ENCODE data around the gene PARN.
"Not testable (repeated sequence)": the region's sequence is repeated elsewhere in the genome, so short reads cannot be mapped to it uniquely, and the experiment has no call there.

The PARN gene

GRCh38 chr16:14572535-14572934 is 57.5 kb downstream of the PARN start:
- FAIRE-seq: no peak

DNA sequence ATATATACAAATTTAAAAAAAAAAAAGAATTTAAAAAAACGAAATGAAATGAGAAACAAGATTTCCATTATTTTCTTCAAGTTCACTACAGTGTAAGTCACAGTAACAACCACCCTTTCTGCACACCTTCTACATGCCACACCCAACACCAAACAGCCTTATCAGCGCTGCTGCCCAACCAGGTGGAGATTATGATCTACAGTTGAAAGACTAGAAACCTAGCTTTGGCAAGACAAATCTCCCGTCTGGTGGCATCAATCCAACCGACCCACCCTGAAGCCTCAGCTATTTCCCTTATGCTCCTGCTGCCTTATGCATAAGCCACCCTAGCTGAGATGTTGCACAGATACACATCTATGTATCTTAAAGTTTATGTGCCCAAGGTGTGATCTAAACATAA is 60.8 kb downstream of the PARN start:
- FAIRE-seq: no peak

DNA sequence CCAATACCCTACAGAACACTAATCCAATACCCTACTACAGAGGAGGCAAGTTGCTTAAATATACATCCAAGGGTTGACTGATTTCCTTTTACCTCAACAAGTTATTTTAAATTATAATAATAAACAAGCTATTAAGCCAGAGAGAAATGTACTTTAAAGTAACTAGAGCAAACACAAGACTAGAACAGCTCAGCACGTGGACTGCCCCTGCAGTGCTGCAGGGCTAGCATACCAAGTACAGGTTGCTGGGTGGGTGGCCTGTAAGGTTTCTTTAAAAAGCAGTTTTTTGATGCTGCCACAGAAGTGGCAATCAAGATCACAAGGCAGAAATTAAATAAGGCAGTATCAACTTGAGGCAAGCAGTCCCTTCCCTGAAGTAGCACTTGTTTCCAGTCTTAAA is 63.5 kb downstream of the PARN start:
- no peak for FAIRE-seq

DNA sequence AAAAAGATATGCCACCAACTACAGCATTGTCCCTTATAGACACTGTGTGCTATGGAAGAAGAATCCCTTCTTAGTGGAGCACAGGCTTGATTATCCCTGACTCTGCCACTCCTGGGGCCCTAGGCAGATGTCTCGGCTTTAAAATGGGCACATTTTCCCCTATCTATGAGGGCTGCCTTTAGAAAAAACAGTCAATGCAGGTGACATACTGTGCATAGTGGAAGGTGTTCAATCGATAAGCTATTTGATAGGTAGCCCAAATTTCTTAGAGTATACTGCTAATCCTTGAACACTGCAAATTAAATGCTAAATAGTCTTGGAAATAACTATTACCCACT is 64.4 kb downstream of the PARN start:
- FAIRE-seq: no peak

DNA sequence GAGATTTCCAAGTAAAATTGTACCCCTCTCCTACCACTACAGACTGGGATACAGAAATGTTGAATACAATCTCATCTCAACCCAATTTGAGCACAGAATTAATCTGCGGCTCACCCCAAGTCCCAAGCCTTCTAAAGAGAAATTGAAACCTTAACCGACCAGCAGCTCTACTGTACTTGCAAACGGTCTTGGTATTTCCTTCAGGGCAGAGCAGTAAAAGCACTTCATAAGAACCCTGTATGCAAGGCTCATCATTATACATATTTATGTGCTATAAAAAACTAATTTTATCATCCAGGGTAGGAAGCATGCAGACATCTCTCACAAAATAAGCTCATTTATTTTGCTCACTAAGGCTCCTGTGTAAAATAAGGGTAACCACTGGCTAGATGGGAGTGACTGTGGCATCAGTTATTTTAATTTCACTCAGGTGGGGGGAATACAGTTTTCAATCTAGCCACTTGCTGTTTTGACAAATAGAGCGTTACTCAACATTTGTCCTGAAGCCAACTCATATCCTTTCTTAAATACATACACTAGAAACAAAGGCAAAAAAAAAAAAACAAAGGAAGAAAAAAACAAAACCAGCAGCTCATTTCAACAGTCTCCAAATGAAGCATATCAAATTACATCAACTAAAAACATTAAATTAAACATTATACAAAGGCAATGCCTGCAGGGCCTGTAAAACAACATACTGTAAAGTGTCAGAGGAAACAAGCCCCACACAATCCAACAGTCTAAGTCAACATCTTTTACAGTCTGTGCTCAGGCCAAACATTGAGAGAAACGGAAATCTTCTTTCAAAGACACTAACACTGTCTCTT is 65.0 kb downstream of the PARN start:
- no peak for FAIRE-seq

DNA sequence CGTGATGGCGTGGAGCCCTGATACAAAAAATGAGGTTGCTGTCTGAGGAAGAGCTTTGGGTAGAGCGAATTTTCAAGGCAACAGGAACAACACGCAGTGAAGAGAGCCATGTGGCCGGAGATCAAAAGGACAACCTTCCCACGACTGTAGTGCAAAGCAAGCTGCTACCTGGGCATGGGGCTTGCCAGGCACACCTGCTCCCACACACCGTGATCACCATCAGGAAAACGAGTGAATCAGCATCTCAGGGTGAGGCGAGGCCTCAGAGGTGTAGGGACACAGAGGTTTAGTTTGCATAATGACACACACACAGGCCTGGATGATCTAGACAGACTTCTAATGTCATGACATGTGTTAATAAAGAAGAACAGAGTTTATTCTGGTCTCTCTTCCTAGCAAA is 65.7 kb downstream of the PARN start:
- no peak for FAIRE-seq

- no peak for FAIRE-seq
Observed at GRCh38 chr16:14562691-14563491, 67.2 kb downstream of the PARN start.

- FAIRE-seq: no peak
Observed at GRCh38 chr16:14560523-14560922, 69.5 kb downstream of the PARN start.

DNA sequence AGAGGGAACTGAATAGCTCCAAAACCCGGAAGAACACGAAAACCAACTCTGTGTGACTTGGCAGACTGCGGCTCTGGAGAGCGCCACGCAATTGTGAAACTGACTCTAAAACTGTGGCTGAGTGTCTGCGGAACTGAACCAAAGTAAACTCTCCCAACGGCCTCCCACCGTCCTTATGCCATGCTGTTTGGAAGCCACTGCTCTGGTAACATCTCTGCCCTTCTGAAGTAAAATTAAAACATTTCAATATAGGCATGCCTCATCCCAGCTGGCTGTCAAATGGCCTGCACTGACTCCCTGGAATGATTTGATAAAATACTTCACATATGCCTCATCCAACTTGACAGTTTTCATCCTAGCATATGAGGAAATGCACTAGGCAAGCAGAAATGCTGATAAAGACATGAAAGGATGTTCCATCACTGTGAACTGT is 70.2 kb downstream of the PARN start:
- no peak for FAIRE-seq

- no peak for FAIRE-seq
Observed at GRCh38 chr16:14553447-14553846, 76.6 kb downstream of the PARN start.

GRCh38 chr16:14549789-14550153 is 80.3 kb downstream of the PARN start:
- FAIRE-seq: no peak

- no peak for FAIRE-seq
Observed at GRCh38 chr16:14548933-14549788, 80.9 kb downstream of the PARN start.

- no peak for FAIRE-seq
Observed at GRCh38 chr16:14545346-14545884, 84.6 kb downstream of the PARN start.

DNA sequence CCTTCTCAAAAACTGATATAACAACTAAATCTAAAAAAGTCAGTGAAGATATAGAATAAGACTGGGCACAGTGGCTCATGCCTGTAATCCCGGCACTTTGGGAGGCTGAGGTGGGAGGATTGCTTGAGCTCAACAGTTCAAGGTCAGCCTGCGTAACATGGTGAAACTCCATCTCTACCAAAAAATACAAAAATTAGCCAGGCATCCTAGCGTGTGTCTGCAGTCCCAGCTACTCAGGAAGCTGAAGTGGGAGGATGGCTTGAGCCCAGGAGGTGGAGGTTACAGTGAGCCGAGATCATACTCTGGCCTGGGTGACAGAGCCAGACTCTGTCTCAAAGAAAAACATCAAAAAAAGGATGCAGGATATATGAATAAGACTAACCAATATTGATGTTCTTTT is 85.2 kb downstream of the PARN start:
- FAIRE-seq: not testable (repeated sequence)

GRCh38 chr16:14539631-14540030 is 90.4 kb downstream of the PARN start:
- FAIRE-seq: no peak

DNA sequence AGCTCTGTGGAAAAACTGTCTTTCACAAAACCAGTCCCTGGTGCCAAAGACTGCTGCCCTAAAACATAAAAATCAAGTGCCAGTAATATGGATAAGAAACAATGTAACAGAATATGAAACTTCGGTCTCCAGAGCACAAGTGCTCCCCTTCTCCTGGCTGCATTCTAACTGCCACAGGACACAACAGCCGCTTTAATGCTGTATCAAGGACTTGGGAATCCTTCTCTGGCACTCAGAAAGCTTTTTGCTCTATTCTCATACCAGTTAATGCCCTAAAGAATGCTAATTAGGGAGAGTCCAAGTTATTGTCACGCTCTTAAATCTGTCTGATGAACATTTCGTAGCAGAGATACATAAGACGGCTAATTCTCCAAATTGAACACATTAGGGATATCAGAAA is 90.9 kb downstream of the PARN start:
- FAIRE-seq: no peak

DNA sequence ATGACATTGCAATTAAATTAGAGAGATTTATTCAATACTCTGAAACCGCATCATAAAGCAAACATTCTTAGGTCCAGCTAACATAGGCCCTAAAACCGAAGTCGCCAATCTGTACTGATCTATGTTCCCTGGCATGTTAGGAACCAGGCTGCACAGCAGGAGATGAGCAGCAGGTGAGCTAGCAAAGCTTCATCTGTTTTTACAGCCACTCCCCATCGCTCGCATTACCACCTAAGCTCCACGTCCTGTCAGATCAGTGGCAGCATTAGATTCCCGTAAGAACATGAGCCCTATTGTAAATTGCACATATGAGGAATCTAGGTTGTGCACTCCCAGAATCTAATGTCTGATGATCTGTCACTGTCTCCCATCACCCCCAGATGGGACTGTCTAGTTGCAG is 91.5 kb downstream of the PARN start:
- FAIRE-seq: no peak

- FAIRE-seq: no peak
Observed at GRCh38 chr16:14531613-14532012, 98.4 kb downstream of the PARN start.

GRCh38 chr16:14531101-14531500 is 99.0 kb downstream of the PARN start:
- no peak for FAIRE-seq

DNA sequence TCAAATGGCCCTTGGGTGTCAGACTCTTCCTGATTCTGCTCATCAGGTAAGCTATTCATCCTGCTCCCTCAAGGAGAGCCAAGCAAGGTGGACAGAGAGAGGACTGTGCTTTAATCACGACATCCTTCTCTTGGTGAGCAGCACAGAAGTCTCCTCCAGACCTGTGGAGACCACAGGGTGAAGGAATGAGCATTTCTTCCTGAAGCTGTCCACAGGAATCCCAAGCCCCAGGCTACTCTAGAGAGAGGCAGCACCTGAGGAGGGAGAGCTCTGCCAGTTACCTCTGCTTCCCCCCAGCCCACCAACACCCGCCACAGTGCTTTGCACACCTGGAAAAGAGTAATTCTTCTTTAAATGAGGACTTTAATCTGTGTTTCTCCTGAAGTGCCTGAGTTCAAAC is 100.0 kb downstream of the PARN start:
- FAIRE-seq: no peak

DNA sequence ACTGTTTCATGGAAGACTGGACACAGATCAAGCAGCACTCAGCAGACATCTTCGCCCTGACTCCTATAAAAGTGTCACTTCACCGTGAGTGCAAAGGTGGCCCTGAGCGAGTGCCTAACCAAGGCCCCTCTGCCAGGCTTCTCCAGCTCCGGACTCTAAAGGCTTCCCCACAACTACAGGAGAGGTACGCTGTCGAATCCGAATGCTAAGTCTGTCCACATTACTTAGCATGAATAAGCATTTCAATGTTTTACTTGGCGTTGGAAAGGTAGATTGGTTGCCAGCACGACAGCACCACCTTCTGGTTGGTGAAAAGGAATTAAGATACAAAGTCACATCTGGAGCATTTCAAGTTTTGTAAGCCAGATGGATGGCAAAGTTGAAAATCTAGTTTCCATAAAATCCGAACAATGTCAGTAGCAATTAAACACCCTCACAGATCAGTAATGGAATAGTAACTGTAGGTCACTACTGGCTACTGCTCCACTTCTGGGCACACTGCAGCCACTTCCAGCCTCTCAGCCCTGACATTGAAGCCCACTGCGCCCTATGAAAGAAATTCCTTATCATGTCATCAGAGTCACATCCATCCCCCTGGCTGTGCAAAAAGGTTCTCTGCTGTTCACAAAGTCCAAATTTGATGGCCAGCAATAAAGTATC is 100.9 kb downstream of the PARN start:
- FAIRE-seq: peak; percentile 95

DNA sequence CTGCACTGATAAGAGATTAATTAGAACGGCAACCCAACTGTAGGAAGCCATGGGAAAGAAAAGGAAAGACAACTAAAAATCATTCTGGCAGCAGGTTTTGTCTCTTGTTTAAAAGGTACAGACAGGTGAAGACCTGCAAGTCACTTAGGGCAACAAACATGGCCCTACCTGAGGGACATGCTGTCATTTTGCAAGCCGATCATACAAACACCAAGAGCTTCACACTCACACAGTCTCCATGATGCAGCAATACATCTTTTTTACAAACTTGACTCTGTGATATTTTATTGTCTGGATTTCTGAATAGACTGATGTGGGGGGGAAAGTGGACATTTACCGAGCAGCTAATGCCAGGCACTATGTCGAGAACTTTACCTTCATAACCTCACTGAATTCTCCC is 101.8 kb downstream of the PARN start:
- no peak for FAIRE-seq
